ENCODE results near the gene SLC10A4. TPM values are rescaled to one million over a fixed set of nuclear protein-coding genes. Genes with fewer than 3 reads are reported as not detected.

Gene SLC10A4
- polyA plus RNA-seq, 2 of the 4 experiments (the other 2 are of a cell fraction), result 5.6 to 7.6 TPM

DNA sequence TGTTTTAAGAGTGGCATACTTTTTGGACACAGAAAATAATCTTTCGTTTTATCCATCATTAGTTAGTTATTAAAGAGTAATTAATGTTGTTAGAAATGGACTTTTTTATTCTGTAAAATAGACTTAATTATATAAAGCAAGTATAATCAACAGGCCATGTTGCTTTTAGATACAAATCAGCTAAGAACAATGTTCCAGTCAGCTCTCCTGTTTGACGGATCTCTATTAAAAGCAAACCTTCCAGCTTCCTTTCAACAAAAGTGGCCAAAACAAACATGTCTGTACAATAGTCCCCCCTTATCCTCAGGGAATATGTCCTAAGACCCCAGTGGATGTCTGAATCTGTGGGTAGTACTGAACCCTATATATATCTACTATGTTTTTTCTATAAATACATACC, 4.9 kb upstream of the SLC10A4 start (continued):
- TF ChIP-seq MYC (IDR thresholded peaks at IDR 0.05; ENCODE audit: borderline replicate concordance, low read length) (no peak), CBX8 (IDR thresholded peaks at IDR 0.05) (no peak), ATOH8 (CRISPR knock-in tag; IDR thresholded peaks at IDR 0.05; ENCODE audit: low read depth) (no peak)
- TF ChIP-seq, protein P1, sequence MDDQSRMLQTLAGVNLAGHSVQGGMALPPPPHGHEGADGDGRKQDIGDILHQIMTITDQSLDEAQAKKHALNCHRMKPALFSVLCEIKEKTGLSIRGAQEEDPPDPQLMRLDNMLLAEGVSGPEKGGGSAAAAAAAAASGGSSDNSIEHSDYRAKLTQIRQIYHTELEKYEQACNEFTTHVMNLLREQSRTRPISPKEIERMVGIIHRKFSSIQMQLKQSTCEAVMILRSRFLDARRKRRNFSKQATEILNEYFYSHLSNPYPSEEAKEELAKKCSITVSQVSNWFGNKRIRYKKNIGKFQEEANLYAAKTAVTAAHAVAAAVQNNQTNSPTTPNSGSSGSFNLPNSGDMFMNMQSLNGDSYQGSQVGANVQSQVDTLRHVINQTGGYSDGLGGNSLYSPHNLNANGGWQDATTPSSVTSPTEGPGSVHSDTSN (IDR thresholded peaks at IDR 0.05), result no peak
- TF ChIP-seq, protein P2, sequence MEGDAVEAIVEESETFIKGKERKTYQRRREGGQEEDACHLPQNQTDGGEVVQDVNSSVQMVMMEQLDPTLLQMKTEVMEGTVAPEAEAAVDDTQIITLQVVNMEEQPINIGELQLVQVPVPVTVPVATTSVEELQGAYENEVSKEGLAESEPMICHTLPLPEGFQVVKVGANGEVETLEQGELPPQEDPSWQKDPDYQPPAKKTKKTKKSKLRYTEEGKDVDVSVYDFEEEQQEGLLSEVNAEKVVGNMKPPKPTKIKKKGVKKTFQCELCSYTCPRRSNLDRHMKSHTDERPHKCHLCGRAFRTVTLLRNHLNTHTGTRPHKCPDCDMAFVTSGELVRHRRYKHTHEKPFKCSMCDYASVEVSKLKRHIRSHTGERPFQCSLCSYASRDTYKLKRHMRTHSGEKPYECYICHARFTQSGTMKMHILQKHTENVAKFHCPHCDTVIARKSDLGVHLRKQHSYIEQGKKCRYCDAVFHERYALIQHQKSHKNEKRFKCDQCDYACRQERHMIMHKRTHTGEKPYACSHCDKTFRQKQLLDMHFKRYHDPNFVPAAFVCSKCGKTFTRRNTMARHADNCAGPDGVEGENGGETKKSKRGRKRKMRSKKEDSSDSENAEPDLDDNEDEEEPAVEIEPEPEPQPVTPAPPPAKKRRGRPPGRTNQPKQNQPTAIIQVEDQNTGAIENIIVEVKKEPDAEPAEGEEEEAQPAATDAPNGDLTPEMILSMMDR (IDR thresholded peaks at IDR 0.05), result no peak

DNA sequence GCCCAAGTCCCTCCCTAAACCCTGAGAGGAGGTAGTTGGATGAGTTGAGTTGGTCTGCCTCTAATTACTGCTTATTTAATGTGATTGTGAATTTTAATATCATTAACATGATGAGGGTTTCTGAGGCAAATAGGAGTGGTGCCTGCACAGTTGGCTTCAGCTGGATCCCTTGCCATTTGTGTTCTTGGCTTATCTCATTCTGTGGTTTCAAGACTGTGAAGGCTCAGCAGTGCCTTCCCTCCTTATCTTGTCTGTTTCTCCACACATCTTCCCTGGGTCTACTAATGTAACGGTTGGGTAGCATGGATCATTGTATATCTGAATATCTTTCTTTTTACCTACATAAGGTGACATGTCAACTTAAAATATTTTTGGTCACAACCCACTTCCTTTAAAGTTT, 1.6 kb upstream of the SLC10A4 start:
- H3K9me3 ChIP-seq, result no peaks in the 10 kb centered on the region
- FAIRE-seq, result no peak
- no peak for DNase-seq (ENCODE audit: low read depth in 1 of 2, low spot score in 1 of 2)
- H3K4me2 ChIP-seq, result no peak overlapping the region
- no peaks in the 10 kb centered on the region for H3K4me1 ChIP-seq
- H3K4me3 ChIP-seq, result no peak overlapping the region
- ATAC-seq, result no peak
- WGBS (ENCODE audit: missing lambda C conversion rate), result 90% methylated on average over 1 of the region's 1 CpG
- TF ChIP-seq POLR2A (IDR thresholded peaks at IDR 0.05; ENCODE audit: low read length), result no peak
- H3K27ac ChIP-seq, result no peak overlapping the region
- CTCF ChIA-PET, result no interaction called here
- POLR2A ChIA-PET, result no interaction called here

- ChIA-PET POLR2A (no interaction called here), CTCF (no interaction called here)
- peak overlapping the region; percentile 72 to 89 for H3K27ac ChIP-seq
- H3K4me2 ChIP-seq, result peak overlapping the region; percentile 63
- FAIRE-seq, result no peak
- WGBS (ENCODE audit: missing lambda C conversion rate), result 74% methylated on average over 41 of the region's 66 CpGs
- H3K9me3 ChIP-seq, result no peaks in the 10 kb centered on the region
- TF ChIP-seq, protein P3, sequence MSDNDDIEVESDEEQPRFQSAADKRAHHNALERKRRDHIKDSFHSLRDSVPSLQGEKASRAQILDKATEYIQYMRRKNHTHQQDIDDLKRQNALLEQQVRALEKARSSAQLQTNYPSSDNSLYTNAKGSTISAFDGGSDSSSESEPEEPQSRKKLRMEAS (IDR thresholded peaks at IDR 0.05), result peak; percentile 19; the same call in 1 of the 2 replicates
- TF ChIP-seq E2F6 (IDR thresholded peaks at IDR 0.05; ENCODE audit: borderline replicate concordance, low read depth), result 0 out of 2 replicates have a peak, but pooled peaks have one; percentile 13
- no peak for TF ChIP-seq CBX2 (IDR thresholded peaks at IDR 0.05; ENCODE audit: borderline replicate concordance, low read depth)
- H3K4me1 ChIP-seq, result no peaks in the 10 kb centered on the region
- H3K4me3 ChIP-seq, result peak overlapping the region; percentile 76
- peak; percentile 72 to 74 for ATAC-seq
- peak in 1 of 2 experiments; percentile 13 for DNase-seq (ENCODE audit: low read depth in 1 of 2, low spot score in 1 of 2)
These were observed 792 bp downstream of the SLC10A4 start for GRCh38 chr4:48483777-48484493.

DNA sequence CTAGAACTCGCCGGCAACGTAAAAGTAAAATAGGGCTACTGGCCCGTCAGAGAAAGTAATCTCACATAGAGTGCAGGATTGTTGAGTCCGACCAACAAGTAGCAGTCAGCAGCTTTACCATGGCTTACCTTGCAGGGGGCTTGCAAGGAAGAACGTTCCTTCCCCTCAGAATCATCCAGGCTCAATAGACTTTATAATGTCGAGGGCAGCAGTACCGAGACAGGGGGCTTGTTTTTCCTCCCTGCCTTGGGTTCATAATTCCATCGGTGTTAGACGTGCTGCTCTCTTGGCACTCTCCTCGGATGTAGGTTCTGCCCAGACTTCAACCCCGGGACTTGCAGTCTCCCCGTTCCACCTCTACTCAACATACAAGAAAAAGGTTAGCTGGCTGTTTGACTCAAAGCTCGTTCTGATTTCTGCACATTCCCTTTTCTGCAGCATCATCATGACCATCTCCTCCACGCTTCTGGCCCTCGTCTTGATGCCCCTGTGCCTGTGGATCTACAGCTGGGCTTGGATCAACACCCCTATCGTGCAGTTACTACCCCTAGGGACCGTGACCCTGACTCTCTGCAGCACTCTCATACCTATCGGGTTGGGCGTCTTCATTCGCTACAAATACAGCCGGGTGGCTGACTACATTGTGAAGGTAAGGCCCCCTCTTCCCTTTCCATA, 1.5 kb downstream of the SLC10A4 start:
- no peaks in the 10 kb centered on the region for H3K4me1 ChIP-seq
- FAIRE-seq, result no peak
- H3K4me3 ChIP-seq, result no peak overlapping the region
- no peak for TF ChIP-seq HDAC2 (IDR thresholded peaks at IDR 0.05)
- no peak for TF ChIP-seq HOXB13 (CRISPR knock-in tag; IDR thresholded peaks at IDR 0.05; ENCODE audit: low read depth)
- TF ChIP-seq CBX2 (IDR thresholded peaks at IDR 0.05; ENCODE audit: borderline replicate concordance, low read depth), result no peak
- TF ChIP-seq, protein P4, sequence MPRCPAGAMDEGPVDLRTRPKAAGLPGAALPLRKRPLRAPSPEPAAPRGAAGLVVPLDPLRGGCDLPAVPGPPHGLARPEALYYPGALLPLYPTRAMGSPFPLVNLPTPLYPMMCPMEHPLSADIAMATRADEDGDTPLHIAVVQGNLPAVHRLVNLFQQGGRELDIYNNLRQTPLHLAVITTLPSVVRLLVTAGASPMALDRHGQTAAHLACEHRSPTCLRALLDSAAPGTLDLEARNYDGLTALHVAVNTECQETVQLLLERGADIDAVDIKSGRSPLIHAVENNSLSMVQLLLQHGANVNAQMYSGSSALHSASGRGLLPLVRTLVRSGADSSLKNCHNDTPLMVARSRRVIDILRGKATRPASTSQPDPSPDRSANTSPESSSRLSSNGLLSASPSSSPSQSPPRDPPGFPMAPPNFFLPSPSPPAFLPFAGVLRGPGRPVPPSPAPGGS (IDR thresholded peaks at IDR 0.05), result no peak
- TF ChIP-seq SMC3 (IDR thresholded peaks at IDR 0.05), result no peak
- TF ChIP-seq TP53 (CRISPR knock-in tag; IDR thresholded peaks at IDR 0.05), result no peak
- no peak for TF ChIP-seq ZFP36 (IDR thresholded peaks at IDR 0.05; ENCODE audit: borderline replicate concordance, partially characterized antibody)
- no peak for TF ChIP-seq HOXB5 (CRISPR knock-in tag; IDR thresholded peaks at IDR 0.05)
- TF ChIP-seq KDM1A (IDR thresholded peaks at IDR 0.05; ENCODE audit: low read depth), result no peak
- no peak for TF ChIP-seq TFCP2L1 (CRISPR knock-in tag; IDR thresholded peaks at IDR 0.05)
- TF ChIP-seq RNF2 (IDR thresholded peaks at IDR 0.05; ENCODE audit: borderline replicate concordance, low read depth), result no peak
- no peak for TF ChIP-seq HES2 (IDR thresholded peaks at IDR 0.05)
- TF ChIP-seq JUNB (IDR thresholded peaks at IDR 0.05), result no peak
- TF ChIP-seq MYC (IDR thresholded peaks at IDR 0.05; ENCODE audit: borderline replicate concordance, low read length), result no peak
- no peak for TF ChIP-seq ZNF302 (CRISPR knock-in tag; IDR thresholded peaks at IDR 0.05)
- TF ChIP-seq NPAS2 (CRISPR knock-in tag; IDR thresholded peaks at IDR 0.05; ENCODE audit: borderline replicate concordance), result no peak
- TF ChIP-seq MAFK (IDR thresholded peaks at IDR 0.05; ENCODE audit: partially characterized antibody), result no peak
- no peak for TF ChIP-seq CBX8 (IDR thresholded peaks at IDR 0.05)
- TF ChIP-seq ZC3H11A (IDR thresholded peaks at IDR 0.05), result no peak
- H3K27ac ChIP-seq, result no peak overlapping the region
- peak overlapping the region; percentile 63; the same call in 1 of the 3 replicates for H3K4me2 ChIP-seq
- POLR2A ChIA-PET, result no interaction called here
- no peak for DNase-seq (ENCODE audit: low read depth in 1 of 2, low spot score in 1 of 2)
- WGBS (ENCODE audit: missing lambda C conversion rate), result 96% methylated on average over 22 of the region's 22 CpGs
- CTCF ChIA-PET, result no interaction called here
- H3K9me3 ChIP-seq, result no peaks in the 10 kb centered on the region
- no peak for ATAC-seq
